ENCODE measurements around the gene WNK4.

DNA sequence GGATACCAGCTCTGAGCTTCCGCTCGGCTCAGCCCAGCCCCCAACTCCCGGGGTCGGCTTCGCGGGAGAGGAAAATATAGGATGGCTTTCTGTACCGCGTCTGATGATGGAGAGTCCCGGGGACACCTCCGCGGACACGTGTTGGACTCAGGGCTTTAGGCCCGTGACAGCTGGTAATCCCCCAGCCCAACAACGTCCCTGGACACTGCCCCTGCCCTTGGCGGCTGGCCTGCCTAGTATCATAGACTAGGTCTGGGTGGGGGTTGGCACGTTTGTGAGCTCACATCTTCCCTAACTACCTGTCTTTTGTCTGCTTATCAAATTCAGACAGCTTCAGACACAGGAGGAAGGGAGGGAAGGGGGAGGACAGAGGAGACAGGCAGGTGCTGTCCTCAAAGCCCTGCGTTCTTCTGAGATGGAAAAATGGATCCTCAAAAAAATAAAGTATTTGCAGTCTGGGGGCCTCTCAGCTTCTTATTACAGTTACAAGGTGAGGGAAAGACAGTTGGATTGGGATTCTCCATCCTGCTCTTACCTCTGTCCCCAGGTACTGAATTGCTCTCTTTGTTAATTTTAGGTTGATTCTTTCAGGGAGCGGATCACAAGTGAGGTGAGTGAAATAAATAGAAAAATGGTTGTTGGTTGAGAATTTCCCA lies 53.5 kb downstream of the WNK4 start:
- TF ChIP-seq CTCF (conservative IDR thresholded peaks at IDR 0.05) = no peak
- no peak for TF ChIP-seq EZH2 (IDR thresholded peaks at IDR 0.05; ENCODE audit: low read depth)
